Measurements from ENCODE around the gene EML1.

The EML1 gene, protein sequence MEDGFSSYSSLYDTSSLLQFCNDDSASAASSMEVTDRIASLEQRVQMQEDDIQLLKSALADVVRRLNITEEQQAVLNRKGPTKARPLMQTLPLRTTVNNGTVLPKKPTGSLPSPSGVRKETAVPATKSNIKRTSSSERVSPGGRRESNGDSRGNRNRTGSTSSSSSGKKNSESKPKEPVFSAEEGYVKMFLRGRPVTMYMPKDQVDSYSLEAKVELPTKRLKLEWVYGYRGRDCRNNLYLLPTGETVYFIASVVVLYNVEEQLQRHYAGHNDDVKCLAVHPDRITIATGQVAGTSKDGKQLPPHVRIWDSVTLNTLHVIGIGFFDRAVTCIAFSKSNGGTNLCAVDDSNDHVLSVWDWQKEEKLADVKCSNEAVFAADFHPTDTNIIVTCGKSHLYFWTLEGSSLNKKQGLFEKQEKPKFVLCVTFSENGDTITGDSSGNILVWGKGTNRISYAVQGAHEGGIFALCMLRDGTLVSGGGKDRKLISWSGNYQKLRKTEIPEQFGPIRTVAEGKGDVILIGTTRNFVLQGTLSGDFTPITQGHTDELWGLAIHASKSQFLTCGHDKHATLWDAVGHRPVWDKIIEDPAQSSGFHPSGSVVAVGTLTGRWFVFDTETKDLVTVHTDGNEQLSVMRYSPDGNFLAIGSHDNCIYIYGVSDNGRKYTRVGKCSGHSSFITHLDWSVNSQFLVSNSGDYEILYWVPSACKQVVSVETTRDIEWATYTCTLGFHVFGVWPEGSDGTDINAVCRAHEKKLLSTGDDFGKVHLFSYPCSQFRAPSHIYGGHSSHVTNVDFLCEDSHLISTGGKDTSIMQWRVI

GRCh38 chr14:99793213-99794150 is at the start of gene EML1:
Gene EML1, plus strand, starts transcription at chr14:99793413. Its CDS starts 64 bp downstream, at chr14:99793477.
- DNase-seq, result peak; percentile 57

- no peak for DNase-seq
These were observed 48.9 kb upstream of the EML1 start for GRCh38 chr14:99744199-99744872.

- no peak for DNase-seq
These were observed 48.4 kb upstream of the EML1 start for GRCh38 chr14:99744873-99745224.

DNA sequence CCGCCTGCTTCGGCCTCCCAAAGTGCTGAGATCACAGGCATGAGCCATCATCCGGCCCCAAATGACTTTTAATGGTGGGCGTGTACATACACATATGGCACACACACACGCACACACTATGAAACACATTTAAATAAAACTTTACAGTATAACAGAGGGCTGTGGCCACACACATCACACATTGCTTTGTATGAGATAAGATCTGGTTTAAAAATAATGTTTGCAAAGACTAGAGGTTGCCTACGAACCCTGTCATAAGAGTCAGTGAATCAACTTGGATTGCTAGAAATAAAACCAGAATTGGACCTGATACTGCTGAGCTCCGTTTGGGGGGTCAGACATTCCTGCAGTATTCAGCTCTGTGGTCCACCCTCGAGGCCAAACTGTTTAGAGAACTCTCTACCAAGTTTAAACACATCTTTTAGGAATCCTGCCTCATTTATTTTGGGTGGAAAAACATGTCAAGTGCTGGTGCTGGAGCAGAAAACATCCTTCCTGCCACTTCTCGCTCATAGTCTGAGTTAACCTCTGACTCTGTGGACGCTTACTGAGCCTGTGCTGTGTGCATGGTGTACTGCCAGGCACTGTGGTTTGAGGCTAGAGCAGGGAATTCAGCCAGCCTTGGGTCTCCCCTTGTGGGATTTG is 47.8 kb upstream of the EML1 start:
- no peak for DNase-seq

- DNase-seq, result no peak
These were observed 46.0 kb upstream of the EML1 start for GRCh38 chr14:99747167-99747566.

- no peak for DNase-seq
These were observed 45.5 kb upstream of the EML1 start for GRCh38 chr14:99747582-99748330.

GRCh38 chr14:99748529-99748928 is 44.7 kb upstream of the EML1 start:
- DNase-seq, result no peak

- no peak for DNase-seq
These were observed 44.1 kb upstream of the EML1 start for GRCh38 chr14:99749142-99749541.

DNA sequence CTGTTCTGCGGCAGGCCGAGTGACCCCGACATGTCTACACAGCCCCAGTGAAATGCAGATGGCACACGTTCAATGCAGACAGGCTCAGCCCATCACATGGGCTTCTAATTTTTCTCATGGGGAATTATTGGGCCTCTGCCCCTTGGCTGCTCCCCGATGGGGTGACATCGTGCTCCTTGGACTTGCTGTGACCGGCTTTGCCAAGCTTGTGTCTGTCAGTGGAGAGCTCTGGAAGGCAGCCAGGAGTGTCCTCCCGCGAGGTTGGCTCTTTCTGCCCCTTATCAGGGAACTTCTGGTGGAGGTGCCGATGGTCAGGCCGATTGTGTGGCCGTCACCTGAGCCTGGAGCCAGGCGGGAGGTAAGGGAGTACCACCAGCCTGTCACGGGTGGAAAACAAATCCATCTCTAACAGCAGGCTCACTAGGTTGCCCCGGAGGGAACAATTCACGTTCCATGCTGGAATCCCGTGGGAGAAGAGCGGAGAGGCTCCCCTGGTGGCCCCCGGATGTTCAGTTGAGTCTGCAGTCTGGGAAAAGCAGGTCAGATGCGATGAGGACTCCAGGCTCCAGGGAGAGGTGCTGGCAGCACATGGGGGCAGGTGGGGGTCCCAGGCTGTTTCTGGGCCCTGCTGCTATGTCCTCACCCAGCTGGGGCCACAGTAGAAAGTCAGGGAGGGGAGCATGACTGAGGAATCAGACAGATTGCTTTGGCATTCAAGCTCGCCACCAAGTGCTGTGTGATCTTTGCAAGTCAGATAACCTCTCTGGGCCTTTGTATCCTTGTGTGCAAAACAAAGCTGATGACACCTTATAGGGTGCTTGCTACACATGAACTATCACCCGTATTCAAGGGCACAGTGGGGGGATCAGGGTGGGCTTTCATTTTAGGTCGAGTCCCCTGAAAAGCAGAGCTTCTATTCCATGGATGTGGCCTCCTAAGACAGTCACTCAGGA is 43.2 kb upstream of the EML1 start:
- no peak for DNase-seq

DNA sequence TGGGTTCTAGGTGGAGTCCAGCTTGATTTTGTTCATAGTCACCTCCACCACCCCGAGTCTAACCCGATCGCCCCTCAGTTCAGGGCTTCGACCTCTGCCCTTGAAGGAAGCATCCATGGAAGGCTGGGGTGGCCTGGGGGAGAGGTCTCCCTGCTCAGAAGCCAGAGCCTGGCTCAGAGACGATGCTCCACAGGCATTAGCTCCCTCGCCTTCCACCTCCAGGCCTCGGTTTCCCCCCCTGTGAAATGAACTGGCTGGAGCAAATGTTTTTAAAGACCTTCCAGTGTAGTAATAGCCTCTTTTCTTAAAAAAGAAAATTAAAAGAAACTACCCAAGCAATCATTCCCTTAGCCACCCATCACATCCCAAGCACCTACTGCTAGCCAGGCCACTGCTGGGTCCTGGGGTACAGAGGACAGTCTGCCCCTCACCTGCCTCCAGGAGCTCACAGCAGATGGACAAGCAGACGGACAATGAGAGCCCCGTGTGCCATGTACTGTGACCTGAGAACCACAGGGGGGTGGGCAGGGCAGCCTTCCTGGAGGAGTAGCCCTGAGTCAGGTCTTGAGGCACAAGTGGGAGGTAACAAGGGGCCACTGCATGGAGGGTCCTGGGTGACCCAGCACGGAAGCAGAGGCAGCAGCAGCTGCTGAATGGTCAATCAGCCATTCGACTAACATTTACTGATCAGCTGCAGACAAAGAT is 42.3 kb upstream of the EML1 start:
- no peak for DNase-seq

- DNase-seq, result no peak
These were observed 41.4 kb upstream of the EML1 start for GRCh38 chr14:99751539-99752485.

DNA sequence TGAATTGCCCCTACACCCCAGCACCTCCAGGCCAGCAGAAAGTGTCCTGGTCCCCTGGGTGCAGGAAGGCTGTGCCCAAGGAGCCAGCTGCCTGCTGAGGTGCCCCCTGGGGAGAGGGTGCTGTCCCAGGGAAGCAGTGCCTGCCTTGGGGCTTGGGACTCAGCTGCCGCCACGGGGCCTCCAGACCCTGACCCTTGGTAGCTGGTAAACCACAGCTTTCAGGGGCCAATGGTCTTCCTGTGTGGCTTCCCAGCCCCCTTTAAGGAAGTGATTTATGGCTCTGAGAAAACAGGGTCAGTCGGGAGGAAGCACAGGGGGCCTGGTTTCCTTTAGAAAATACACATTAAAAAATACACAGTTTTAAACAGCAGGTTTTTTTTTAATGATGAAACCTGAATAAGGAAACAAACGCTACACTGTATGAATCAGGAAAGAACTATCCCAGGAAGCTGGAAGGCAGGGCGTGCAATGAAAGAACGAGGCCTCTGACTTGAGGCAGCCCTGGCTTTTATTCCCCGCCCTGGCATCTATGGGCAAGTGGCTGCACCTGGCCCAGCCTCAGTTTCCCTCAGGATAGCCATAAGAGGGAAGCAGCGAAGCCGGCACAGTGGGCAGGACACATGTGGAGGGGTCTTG is 40.6 kb upstream of the EML1 start:
- no peak for DNase-seq

- DNase-seq, result no peak
These were observed 39.7 kb upstream of the EML1 start for GRCh38 chr14:99753225-99754140.

- DNase-seq, result no peak
These were observed 38.8 kb upstream of the EML1 start for GRCh38 chr14:99754141-99755067.

DNA sequence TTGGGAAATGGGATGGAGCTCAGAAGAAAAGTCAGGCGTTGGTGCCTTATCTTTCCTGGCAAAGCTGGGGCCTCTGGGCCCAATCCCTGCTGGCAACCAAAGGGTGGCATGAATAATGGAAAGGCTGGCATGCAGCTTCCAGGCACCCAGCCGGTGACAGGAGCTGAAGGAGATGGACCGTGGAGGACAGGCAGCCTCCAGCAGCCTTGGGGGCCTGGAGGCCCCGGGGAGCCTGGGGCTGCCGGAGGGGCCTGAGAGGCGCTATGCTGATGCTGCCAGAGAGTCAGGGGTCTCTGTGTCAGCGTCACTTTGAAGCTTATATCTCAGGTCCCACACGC is 38.2 kb upstream of the EML1 start:
- DNase-seq, result no peak

Measured in retina (tissue), 1 donor.